Left lung (tissue), 10 donors: Measurements from ENCODE around the gene FOXP4. TPM values are rescaled to one million over a fixed set of nuclear protein-coding genes. Genes with fewer than 3 reads are reported as not detected.

Experiments
- ATAC-seq: fragments of 200-7000 bp; cut with Tn5 transposase; one replicate; pipeline ENCODE4 v1.9.1; 2020; ENCODE audit warnings: moderate library complexity
- DNase-seq, 4 donors: peaks; one replicate each; pipeline ENCODE4 v3.0.0-alpha.2; 2013 to 2020
- H3K27ac ChIP-seq, 2 donors: fragments of 200-600 bp; sonication (generic) in 1 of 2; one replicate each; pipeline versions ENCODE4 v1.5.0 to v1.8.0; 2020 to 2021
- H3K27me3 ChIP-seq, 2 donors: fragments of 200-600 bp; sonication (generic) in 1 of 2; one replicate each; pipeline versions ENCODE4 v1.5.0 to v1.8.0; 2020 to 2021
- H3K36me3 ChIP-seq, 2 donors: fragments of 200-600 bp; sonication (generic) in 1 of 2; one replicate each; pipeline versions ENCODE4 v1.5.0 to v1.8.0; 2020 to 2021
- H3K4me1 ChIP-seq, 2 donors: fragments of 200-600 bp; one replicate each; pipeline ENCODE4 v1.8.0; 2021
- H3K4me3 ChIP-seq, 2 donors: fragments of 200-600 bp; sonication (generic) in 1 of 2; one replicate each; pipeline versions ENCODE4 v1.5.0 to v1.8.0; 2020 to 2021; ENCODE audit warnings: mild to moderate bottlenecking in 1 of 2
- H3K9me3 ChIP-seq, 2 donors: fragments of 200-600 bp; sonication (generic) in 1 of 2; one replicate each; pipeline versions ENCODE4 v1.5.0 to v1.8.0; 2020 to 2021
- intact Hi-C, 2 donors: fragments of 100-400 bp; cut with DNase I; formaldehyde crosslinking; loops; one replicate each; pipeline versions ENCODE4 v1.11.2 to v1.14.2; 2022
- polyA plus RNA-seq, 6 donors: library from polyadenylated mRNA; unstranded; fragments of 120-200 nt; gene quantifications; one replicate each; pipeline ENCODE4 v1.2.1, GENCODE V29; 2013; ENCODE audit not compliant: insufficient read length in 6 of 6
- total RNA-seq, 2 donors: library from RNA; stranded (reverse); fragmentation: NEBNext Ultra II Directional; extraction: Animal tissue kit (Norgen Biotek cat#: 25700); gene quantifications; one replicate each; pipeline ENCODE4 v1.2.1, GENCODE V29; 2021
- TF ChIP-seq, protein P1 (sequence below), 2 donors: fragments of 200-600 bp; sonication (generic) in 1 of 2; IDR thresholded peaks; one replicate each; pipeline versions ENCODE4 v1.5.0 to v1.8.0; 2021; ENCODE audit warnings: antibody characterized with exemption in 2 of 2
- donor health status: DM: no; HTN: yes; CAD: no.
- donor health status: DM: no; HTN: no; CAD: no.

FOXP4 gene
- total and polyA plus RNA-seq, 8 donors, result 26.9 to 77.9 (median 60.2) TPM

DNA sequence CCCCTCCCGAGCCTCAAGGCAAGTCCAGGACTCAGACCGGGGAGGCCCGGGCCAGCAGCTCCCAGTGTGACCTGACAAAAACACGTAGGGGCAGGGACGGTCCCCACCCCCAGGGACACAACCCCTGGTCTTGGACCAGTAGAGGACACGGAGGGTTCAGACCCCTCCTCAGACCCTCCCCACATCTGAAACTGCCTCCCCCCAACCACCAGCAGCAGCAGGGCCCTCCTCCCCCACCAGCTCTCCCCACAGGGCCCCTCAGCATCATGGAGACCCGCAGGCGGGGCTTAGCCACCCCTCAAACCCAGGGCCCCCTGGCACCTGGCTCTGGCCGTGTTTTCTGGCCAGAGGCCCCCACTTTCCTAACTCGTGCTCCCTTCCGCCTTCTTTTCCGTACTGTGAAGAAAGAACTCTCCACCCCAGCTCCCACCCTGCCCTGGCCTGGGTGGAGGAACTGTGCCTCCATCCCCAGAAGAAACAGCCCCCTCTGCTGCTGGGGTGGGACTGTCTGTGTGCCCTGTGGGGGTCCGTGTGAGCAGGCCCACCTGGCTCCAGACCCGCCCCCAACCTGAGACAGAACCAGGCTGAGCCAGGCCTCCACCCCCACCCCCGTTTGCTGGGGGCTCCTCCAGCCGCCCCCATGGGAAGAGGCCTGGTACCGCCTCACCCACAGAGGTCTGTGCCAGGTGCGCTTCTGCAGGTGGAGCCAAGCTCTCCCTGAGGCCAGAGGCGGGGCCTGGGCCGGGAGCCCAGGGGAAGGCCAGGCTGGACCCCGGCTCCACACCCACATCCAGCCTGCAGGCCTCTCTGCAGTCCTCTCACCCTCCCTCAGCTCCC, 53.1 kb downstream of the FOXP4 start:
- Histone ChIP-seq H3K4me3 (no peak overlapping the region), H3K9me3 (no peaks in the 10 kb centered on the region), H3K27me3 (no peaks in the 10 kb centered on the region), H3K4me1 (peaks cover 0 to 3% of the 10 kb centered on the region in 2 donors), H3K27ac (no peak overlapping the region), H3K36me3 (peaks cover 0 to 53% of the 10 kb centered on the region in 2 donors)
- intact Hi-C loops, result loop anchor here in 1 of 2 donors (10.0 kb wide), 1 partner anchor 174 kb away; no protein-coding TSS in a partner anchor
- ATAC-seq (no peak), DNase-seq (no peak)
- TF ChIP-seq, protein P1, sequence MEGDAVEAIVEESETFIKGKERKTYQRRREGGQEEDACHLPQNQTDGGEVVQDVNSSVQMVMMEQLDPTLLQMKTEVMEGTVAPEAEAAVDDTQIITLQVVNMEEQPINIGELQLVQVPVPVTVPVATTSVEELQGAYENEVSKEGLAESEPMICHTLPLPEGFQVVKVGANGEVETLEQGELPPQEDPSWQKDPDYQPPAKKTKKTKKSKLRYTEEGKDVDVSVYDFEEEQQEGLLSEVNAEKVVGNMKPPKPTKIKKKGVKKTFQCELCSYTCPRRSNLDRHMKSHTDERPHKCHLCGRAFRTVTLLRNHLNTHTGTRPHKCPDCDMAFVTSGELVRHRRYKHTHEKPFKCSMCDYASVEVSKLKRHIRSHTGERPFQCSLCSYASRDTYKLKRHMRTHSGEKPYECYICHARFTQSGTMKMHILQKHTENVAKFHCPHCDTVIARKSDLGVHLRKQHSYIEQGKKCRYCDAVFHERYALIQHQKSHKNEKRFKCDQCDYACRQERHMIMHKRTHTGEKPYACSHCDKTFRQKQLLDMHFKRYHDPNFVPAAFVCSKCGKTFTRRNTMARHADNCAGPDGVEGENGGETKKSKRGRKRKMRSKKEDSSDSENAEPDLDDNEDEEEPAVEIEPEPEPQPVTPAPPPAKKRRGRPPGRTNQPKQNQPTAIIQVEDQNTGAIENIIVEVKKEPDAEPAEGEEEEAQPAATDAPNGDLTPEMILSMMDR (IDR thresholded peaks at IDR 0.05), result no peak

DNA sequence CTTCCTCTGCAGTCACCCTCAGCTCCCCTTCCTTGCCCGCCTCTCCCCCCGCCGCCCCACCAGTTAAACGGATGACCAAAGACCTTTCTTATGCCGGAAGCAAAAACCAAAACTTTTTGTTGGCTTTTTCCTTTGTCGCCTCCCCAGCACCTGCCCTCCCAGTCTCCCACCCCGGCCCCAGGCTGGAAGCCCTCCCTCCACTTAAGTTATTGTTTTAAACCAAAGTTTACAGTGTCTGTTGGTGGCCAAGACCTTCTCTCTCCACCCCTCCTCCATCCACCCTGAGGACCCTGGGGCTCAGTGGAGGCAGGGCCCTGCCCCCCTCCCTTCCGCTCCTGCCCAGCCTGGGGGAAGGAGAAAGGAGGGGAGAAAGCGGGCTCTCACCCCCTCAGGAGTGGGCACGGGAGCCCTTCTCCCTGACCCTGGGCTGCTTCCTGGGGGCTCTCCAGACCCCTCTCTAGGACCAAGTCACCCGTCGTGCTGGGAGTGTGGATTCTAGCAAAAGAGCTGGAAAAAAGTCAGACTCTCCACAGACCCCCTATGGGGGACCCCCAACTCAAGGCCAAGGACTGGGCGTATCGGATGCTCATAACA, 53.8 kb downstream of the FOXP4 start:
- intact Hi-C loops, result loop anchor here (5.0 to 10.0 kb wide), 2 partner anchors 82 to 175 kb away; no protein-coding TSS in a partner anchor
- Histone ChIP-seq H3K9me3 (no peaks in the 10 kb centered on the region), H3K27me3 (no peaks in the 10 kb centered on the region), H3K27ac (no peak overlapping the region), H3K4me3 (no peak overlapping the region), H3K4me1 (peaks cover 0 to 3% of the 10 kb centered on the region in 2 donors), H3K36me3 (peaks cover 0 to 46% of the 10 kb centered on the region in 2 donors)
- ATAC-seq, result no peak
- no peak for DNase-seq
- TF ChIP-seq, protein P1 (IDR thresholded peaks at IDR 0.05), result no peak

DNA sequence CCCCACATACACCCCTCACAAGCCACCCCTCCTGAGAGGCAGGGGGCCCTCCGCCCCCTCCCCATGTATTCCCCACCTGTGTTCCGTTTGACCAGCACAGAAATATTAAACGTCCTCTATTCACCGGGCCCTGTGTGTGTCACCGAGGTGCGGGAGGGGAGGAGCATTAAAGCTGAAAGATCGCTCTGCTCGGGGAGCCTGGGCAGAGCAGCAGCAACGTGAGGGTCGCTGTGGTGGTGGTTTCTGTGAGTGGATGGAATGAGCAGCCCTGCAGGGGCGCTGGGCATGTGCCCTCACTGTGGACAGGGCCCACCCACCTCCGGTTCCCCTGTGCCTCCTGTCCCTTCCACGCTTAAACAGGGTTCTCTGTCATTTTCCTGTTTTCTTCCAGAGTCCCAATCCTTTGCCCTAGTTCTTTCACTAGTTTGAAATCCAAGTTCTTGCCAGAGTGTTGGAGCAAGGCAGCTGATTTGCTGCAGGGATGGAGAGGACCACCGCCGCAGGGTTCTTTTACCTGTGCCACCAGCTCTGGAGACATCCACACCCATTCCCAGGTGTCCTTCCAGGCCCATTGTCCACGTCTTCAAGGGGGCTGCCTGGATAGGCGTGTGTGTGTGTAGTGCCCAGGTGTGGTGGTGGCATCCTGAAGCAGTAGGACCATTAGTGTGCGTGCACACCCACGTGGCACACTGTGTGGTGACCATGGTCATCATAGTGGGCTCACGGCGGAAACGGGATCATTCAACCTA, 54.5 kb downstream of the FOXP4 start:
- TF ChIP-seq, protein P1 (IDR thresholded peaks at IDR 0.05), result no peak
- intact Hi-C loops, result loop anchor here in 1 of 2 donors (5.0 kb wide), 1 partner anchor 82 kb away; no protein-coding TSS in a partner anchor
- H3K27ac ChIP-seq, result no peak overlapping the region
- H3K27me3 ChIP-seq, result no peaks in the 10 kb centered on the region
- ATAC-seq (no peak), DNase-seq (no peak)
- H3K4me1 ChIP-seq, result peaks cover 0 to 3% of the 10 kb centered on the region in 2 donors
- no peak overlapping the region for H3K4me3 ChIP-seq
- no peaks in the 10 kb centered on the region for H3K9me3 ChIP-seq
- peaks cover 0 to 39% of the 10 kb centered on the region in 2 donors for H3K36me3 ChIP-seq

DNA sequence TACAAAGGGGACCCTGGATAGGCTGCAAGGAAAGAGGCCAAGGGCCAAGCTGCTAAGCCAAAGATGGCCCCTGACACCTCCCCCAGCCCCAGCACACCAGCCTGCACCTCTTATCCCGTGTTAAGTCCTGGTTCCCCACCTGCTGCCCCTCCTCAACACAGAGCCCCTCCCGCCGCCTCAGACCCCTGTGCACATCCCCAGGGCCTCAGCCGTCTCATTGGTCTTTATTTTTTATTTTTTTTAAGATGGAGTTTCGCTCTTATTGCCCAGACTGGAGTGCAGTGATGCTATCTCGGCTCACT, 55.0 kb downstream of the FOXP4 start:
- no peak for ATAC-seq
- TF ChIP-seq, protein P1 (IDR thresholded peaks at IDR 0.05), result no peak
- intact Hi-C loops, result loop anchor here in 1 of 2 donors (5.0 kb wide), 1 partner anchor 81 kb away; no protein-coding TSS in a partner anchor

More for the DNA sequence above, 55.0 kb downstream of the FOXP4 start:
- no peak overlapping the region for H3K4me3 ChIP-seq
- no peaks in the 10 kb centered on the region for H3K27me3 ChIP-seq
- H3K27ac ChIP-seq, result no peak overlapping the region
- no peaks in the 10 kb centered on the region for H3K9me3 ChIP-seq
- peaks cover 0 to 3% of the 10 kb centered on the region in 2 donors for H3K4me1 ChIP-seq
- H3K36me3 ChIP-seq, result peaks cover 0 to 33% of the 10 kb centered on the region in 2 donors
- DNase-seq, result no peak
